K562 (cell line): Measurements from ENCODE around the gene PIP4K2C. TPM values are rescaled to one million over a fixed set of nuclear protein-coding genes. Genes with fewer than 3 reads are reported as not detected.

ENCODE experiments used
- E2F8 ChIP-seq: fragments of 450-650 bp; IDR thresholded peaks from 2 replicates; pipeline ENCODE4 v1.7.1; 2018; ENCODE audit warnings: mild to moderate bottlenecking, low read depth; ENCODE audit not compliant: partially characterized antibody
- MAFK ChIP-seq: IDR thresholded peaks from 2 replicates; pipeline ENCODE4 v1.6.1; 2011; ENCODE audit warnings: low read length, improper control_type of control experiment
- MECOM ChIP-seq: fragments of 250-450 bp; sonication (Bioruptor Pico); IDR thresholded peaks from 2 replicates; pipeline ENCODE4 v1.8.0; 2022; ENCODE audit warnings: inconsistent platforms
- MEIS2 ChIP-seq: fragments of 450-650 bp; IDR thresholded peaks from 2 replicates; pipeline ENCODE4 v1.6.1; 2014; ENCODE audit warnings: mild to moderate bottlenecking; ENCODE audit not compliant: partially characterized antibody
- MGA ChIP-seq: fragments of 450-650 bp; IDR thresholded peaks from 2 replicates; pipeline ENCODE4 v1.6.1; 2016; ENCODE audit warnings: mild to moderate bottlenecking, moderate library complexity
- NCOR1 ChIP-seq: fragments of 450-650 bp; IDR thresholded peaks from 2 replicates; pipeline ENCODE4 v1.6.1; 2016; ENCODE audit warnings: mild to moderate bottlenecking, moderate library complexity
- NFIX ChIP-seq: fragments of 250-450 bp; sonication (Bioruptor Pico); IDR thresholded peaks from 2 replicates; pipeline ENCODE4 v1.4.0; 2020; ENCODE audit warnings: low read depth, mild to moderate bottlenecking, moderate library complexity
- SIX5 ChIP-seq, 2 experiments: IDR thresholded peaks; 2 replicates each; pipeline ENCODE4 v1.6.1; 2011; ENCODE audit warnings: low read length in 2 of 2, borderline replicate concordance in 1 of 2, low read depth in 1 of 2, mild to moderate bottlenecking in 1 of 2, moderate library complexity in 1 of 2; ENCODE audit not compliant: insufficient read depth in 1 of 2
- SREBF2 ChIP-seq: sonication (generic); formaldehyde crosslinking; IDR thresholded peaks from 2 replicates; pipeline ENCODE4 v1.4.0; 2020; ENCODE audit warnings: mild to moderate bottlenecking, missing genetic modification reagents
- TBL1XR1 ChIP-seq, 2 experiments: IDR thresholded peaks; 2 replicates each; pipeline ENCODE4 v1.6.1; 2012; ENCODE audit warnings: improper control_type of control experiment in 2 of 2, low read length in 2 of 2, mild to moderate bottlenecking in 1 of 2
- TRIM24 ChIP-seq, 2 experiments: fragments of 450-650 bp; IDR thresholded peaks; 2 replicates each; pipeline ENCODE4 v1.6.1; 2016
- ZHX1 ChIP-seq: fragments of 150-350 bp; conservative IDR thresholded peaks from 2 replicates; pipeline ENCODE4 v1.6.1; 2014; ENCODE audit warnings: low read length
- polyA plus RNA-seq, 8 experiments: library from polyadenylated mRNA; depleted of rRNA in 4 of 8; stranded (reverse) in 5 of 8; unstranded in 3 of 8; fragments of >200 nt; fragmentation: Nextera tagmentation in 2 of 8; fragmentation: Illumina TruSeq in 1 of 8; extraction: Ambion mirVana in 2 of 8; extraction: Trizol in 1 of 8; gene quantifications; 2 replicates each; pipeline versions ENCODE4 v1.2.1 to v1.2.3, GENCODE V29; 2011 to 2014; ENCODE audit warnings: inconsistent platforms in 1 of 8, missing spikeins in 1 of 8
- total RNA-seq, 7 experiments: library from RNA; depleted of rRNA in 6 of 7; stranded (reverse); fragments of >200 nt in 6 of 7; fragmentation: Illumina TruSeq in 2 of 7; extraction: Trizol in 2 of 7; gene quantifications; 2 replicates each; pipeline versions ENCODE4 v1.2.1 to v1.2.3, GENCODE V29; 2011 to 2021; ENCODE audit warnings: low replicate concordance in 1 of 7

PIP4K2C gene
- total and polyA plus RNA-seq, 9 of the 15 experiments (the other 6 are each of a cell fraction or from before 2014, with no cell fraction given): 9.0 to 41.4 (median 18.3) TPM

GRCh38 chr12:57552306-57552651, 38.7 kb upstream of the PIP4K2C start (continued):
- TF ChIP-seq ZHX1 (no peak), MECOM (CRISPR knock-in tag) (peak; percentile 92), TBL1XR1 (IDR thresholded peaks at IDR 0.05; ENCODE audit: low read length in 2 of 2) (peak in 1 of 2 experiments; percentile 74; a peak in 2 of 4 replicates), MEIS2 (peak; percentile 94), NCOR1 (peak; percentile 94), MAFK (no peak), SIX5 (IDR thresholded peaks at IDR 0.05; ENCODE audit: borderline replicate concordance in 1 of 2, insufficient read depth in 1 of 2, low read depth in 1 of 2, low read length in 2 of 2) (no peak), NFIX (CRISPR knock-in tag) (no peak), E2F8 (no peak), TRIM24 (IDR thresholded peaks at IDR 0.05) (peak; percentile 68 to 82), MGA (no peak), SREBF2 (no peak)
